Progenitor cell of endocrine pancreas (in vitro differentiated cells): Measurements from ENCODE around the gene PEX14. TPM values are rescaled to one million over a fixed set of nuclear protein-coding genes. Genes with fewer than 3 reads are reported as not detected.

Experiments
- DNase-seq: peaks from one replicate; pipeline ENCODE4 v3.0.0; 2021; ENCODE audit warnings: low spot score; ENCODE audit not compliant: unreplicated experiment
- H3K27ac Mint-ChIP-seq: 2 replicates; pipeline ENCODE4 v1.8.0; 2021; ENCODE audit warnings: mild to moderate bottlenecking, moderate library complexity, mixed read lengths
- H3K27me3 Mint-ChIP-seq: 2 replicates; pipeline ENCODE4 v1.8.0; 2021; ENCODE audit warnings: mixed read lengths
- H3K36me3 Mint-ChIP-seq: 2 replicates; pipeline ENCODE4 v1.8.0; 2022; ENCODE audit warnings: mixed read lengths; ENCODE audit not compliant: insufficient read depth
- H3K4me1 Mint-ChIP-seq: 2 replicates; pipeline ENCODE4 v1.8.0; 2021; ENCODE audit warnings: low read depth, mixed read lengths
- H3K4me3 Mint-ChIP-seq: 2 replicates; pipeline ENCODE4 v1.8.0; 2021; ENCODE audit warnings: low read depth, mild to moderate bottlenecking, moderate library complexity, mixed read lengths
- H3K9me3 Mint-ChIP-seq: 2 replicates; pipeline ENCODE4 v1.8.0; 2021; ENCODE audit warnings: low read depth, mixed read lengths
- CTCF ChIP-seq: fragments of 200-600 bp; sonication (generic); IDR thresholded peaks from one replicate; pipeline ENCODE4 v1.5.0; 2021; ENCODE audit warnings: antibody characterized with exemption, mild to moderate bottlenecking; ENCODE audit not compliant: unreplicated experiment
- total RNA-seq: library from RNA; stranded (reverse); gene quantifications from 2 replicates; pipeline ENCODE4 v1.2.1, GENCODE V29; 2021

The PEX14 gene
- total RNA-seq, 1 donor from 2014 or later = 27.8 TPM

GRCh38 chr1:10438677-10439163 is 36.0 kb upstream of the PEX14 start:
- Mint-ChIP-seq H3K9me3 (no peaks in the 10 kb centered on the region), H3K27me3 (no peaks in the 10 kb centered on the region), H3K27ac (no peak overlapping the region), H3K36me3 (peaks cover 1% of the 10 kb centered on the region), H3K4me3 (no peak overlapping the region), H3K4me1 (peaks cover 4% of the 10 kb centered on the region)
- DNase-seq = no peak
- TF ChIP-seq CTCF = no peak

GRCh38 chr1:10440305-10440704 is 34.4 kb upstream of the PEX14 start:
- Mint-ChIP-seq H3K4me1 (peaks cover 4% of the 10 kb centered on the region), H3K27me3 (no peaks in the 10 kb centered on the region), H3K9me3 (no peaks in the 10 kb centered on the region), H3K27ac (no peak overlapping the region), H3K36me3 (peaks cover 3% of the 10 kb centered on the region), H3K4me3 (no peak overlapping the region)
- DNase-seq = no peak
- TF ChIP-seq CTCF = no peak

GRCh38 chr1:10440794-10441193 is 34.0 kb upstream of the PEX14 start:
- peaks cover 4% of the 10 kb centered on the region for H3K4me1 Mint-ChIP-seq
- no peaks in the 10 kb centered on the region for H3K9me3 Mint-ChIP-seq
- H3K36me3 Mint-ChIP-seq = peaks cover 3% of the 10 kb centered on the region
- no peak overlapping the region for H3K27ac Mint-ChIP-seq
- DNase-seq = no peak
- H3K27me3 Mint-ChIP-seq = no peaks in the 10 kb centered on the region
- no peak overlapping the region for H3K4me3 Mint-ChIP-seq
- no peak for TF ChIP-seq CTCF

GRCh38 chr1:10444248-10444647 is 30.5 kb upstream of the PEX14 start:
- Mint-ChIP-seq H3K9me3 (no peaks in the 10 kb centered on the region), H3K4me1 (no peaks in the 10 kb centered on the region), H3K4me3 (no peak overlapping the region), H3K27ac (no peak overlapping the region), H3K27me3 (no peaks in the 10 kb centered on the region), H3K36me3 (peaks cover 8% of the 10 kb centered on the region)
- no peak for TF ChIP-seq CTCF
- DNase-seq = no peak

GRCh38 chr1:10444795-10445397 is 29.9 kb upstream of the PEX14 start:
- Mint-ChIP-seq H3K4me1 (no peaks in the 10 kb centered on the region), H3K36me3 (peaks cover 8% of the 10 kb centered on the region), H3K9me3 (no peaks in the 10 kb centered on the region), H3K27ac (no peak overlapping the region), H3K4me3 (no peak overlapping the region), H3K27me3 (no peaks in the 10 kb centered on the region)
- no peak for DNase-seq
- TF ChIP-seq CTCF = no peak
